GM12864 (cell line): ENCODE data around the gene SOCS1.

Experiments used
- DNase-seq: peaks from one replicate; pipeline ENCODE4 v3.0.0-alpha.2; 2011; ENCODE audit warnings: low read depth
- H3K4me3 ChIP-seq: 2 replicates; pipeline ENCODE4 v1.5.1; 2011; ENCODE audit warnings: mild to moderate bottlenecking, low read depth, low read length, control low read depth
- TF ChIP-seq, protein P1 (sequence below): IDR thresholded peaks from 2 replicates; pipeline ENCODE4 v1.5.1; 2011; ENCODE audit warnings: low read depth, mild to moderate bottlenecking, moderate library complexity, low read length, control low read depth, inconsistent platforms; ENCODE audit errors: missing control alignments

The SOCS1 gene

DNA sequence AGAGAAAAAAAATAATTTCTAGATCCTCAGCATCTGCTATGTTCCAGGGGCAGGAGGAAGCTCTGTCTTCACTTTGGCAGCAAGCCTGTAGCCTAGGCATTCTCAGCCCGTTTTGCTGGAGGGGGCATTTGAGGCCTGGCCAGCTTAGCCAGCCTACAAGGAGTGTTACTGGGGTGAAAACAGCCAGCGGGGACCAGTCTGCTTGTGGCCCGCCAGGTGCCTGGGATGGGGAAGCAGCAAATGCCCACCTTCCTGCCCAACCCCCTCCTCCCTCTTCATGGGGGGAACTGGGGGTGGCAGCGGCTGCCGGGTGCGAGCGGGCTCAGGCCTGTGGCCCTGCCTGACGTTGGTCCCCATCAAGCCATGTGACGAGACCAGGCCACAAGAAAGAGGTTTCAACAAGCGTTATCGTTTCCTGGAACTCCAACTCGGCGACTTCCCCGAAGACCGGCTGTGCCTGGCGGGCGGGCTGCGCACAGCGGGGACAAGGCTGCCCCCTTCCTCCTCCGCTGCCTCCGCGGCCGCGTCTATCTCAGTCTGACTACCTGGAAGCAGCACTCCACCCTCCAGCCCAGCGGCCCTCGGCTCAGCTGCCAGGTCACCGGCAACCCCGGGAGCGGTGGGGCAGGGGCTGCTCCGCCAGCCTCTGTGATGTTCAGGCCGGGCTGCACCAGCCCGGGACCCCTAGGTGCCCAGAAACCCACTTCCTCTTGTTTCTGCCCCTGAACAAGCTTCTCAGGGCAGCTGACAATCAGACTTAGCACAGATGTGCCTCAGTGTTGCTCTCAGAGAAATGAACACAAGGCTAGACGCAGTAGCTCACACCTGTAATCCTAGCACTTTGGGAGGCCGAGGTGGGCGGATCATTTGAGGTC, 22.9 kb downstream of the SOCS1 start:
- H3K4me3 ChIP-seq, result no peak overlapping the region
- no peak for DNase-seq
- TF ChIP-seq, protein P1, sequence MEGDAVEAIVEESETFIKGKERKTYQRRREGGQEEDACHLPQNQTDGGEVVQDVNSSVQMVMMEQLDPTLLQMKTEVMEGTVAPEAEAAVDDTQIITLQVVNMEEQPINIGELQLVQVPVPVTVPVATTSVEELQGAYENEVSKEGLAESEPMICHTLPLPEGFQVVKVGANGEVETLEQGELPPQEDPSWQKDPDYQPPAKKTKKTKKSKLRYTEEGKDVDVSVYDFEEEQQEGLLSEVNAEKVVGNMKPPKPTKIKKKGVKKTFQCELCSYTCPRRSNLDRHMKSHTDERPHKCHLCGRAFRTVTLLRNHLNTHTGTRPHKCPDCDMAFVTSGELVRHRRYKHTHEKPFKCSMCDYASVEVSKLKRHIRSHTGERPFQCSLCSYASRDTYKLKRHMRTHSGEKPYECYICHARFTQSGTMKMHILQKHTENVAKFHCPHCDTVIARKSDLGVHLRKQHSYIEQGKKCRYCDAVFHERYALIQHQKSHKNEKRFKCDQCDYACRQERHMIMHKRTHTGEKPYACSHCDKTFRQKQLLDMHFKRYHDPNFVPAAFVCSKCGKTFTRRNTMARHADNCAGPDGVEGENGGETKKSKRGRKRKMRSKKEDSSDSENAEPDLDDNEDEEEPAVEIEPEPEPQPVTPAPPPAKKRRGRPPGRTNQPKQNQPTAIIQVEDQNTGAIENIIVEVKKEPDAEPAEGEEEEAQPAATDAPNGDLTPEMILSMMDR, result peak; percentile 13

- TF ChIP-seq, protein P1, result no peak
- H3K4me3 ChIP-seq, result no peak overlapping the region
Measured at GRCh38 chr16:11232302-11232851, 23.6 kb downstream of the SOCS1 start.

GRCh38 chr16:11231367-11231970, 24.5 kb downstream of the SOCS1 start:
- H3K4me3 ChIP-seq, result no peak overlapping the region
- TF ChIP-seq, protein P1, result no peak
- no peak for DNase-seq

More at GRCh38 chr16:11232302-11232851, 23.6 kb downstream of the SOCS1 start:
- no peak for DNase-seq

DNA sequence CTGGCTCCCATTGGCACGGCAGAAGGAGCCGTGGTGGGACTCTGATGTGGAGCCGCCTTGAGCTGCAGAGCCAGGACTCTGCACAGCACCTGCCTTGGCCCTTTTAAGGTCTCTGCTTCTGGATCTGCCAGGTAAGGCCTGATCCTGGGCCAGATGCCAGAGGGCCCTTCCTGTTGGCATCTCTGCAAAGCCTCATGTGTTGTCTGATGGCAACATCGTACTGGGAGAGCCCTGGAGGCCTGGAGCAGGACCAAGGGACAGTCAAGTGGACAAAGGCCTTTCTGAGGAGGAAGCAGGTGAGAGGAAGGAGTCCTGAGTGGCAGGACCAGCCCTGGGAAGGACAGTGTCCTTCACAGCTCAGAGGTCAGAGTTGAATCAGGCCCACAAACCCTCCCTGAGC, 26.1 kb downstream of the SOCS1 start:
- TF ChIP-seq, protein P1, result no peak
- no peak overlapping the region for H3K4me3 ChIP-seq
- DNase-seq, result no peak

DNA sequence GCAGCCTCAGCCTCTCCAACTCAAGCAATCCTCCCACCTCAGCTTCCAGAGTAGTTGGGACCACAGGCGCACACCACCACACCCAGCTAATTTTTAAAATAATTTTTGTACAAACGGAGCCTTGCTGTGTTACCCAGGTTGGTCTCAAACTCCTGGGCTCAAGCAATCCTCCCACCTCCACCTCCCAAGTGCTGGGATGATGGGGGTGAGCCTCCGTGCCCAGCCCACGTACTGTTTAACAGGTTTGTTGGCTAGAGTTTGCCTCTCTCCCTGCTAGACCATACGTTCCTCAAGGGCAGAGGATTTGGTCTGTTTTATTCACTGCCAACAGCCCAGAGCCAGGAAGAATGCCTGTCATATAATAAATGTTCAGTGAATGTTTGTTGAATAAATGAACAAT, 26.6 kb downstream of the SOCS1 start:
- no peak overlapping the region for H3K4me3 ChIP-seq
- TF ChIP-seq, protein P1, result no peak

GRCh38 chr16:11225677-11226549, 30.1 kb downstream of the SOCS1 start:
- TF ChIP-seq, protein P1, result no peak
- no peak overlapping the region; the same call in 1 of the 2 replicates for H3K4me3 ChIP-seq
- no peak for DNase-seq

More for the DNA sequence above, 26.6 kb downstream of the SOCS1 start:
- DNase-seq, result no peak
